GM18499 (cell line): ENCODE results near the gene LMNTD2.

ENCODE experiments used
- ATAC-seq: cut with Tn5 transposase; IDR thresholded peaks from one replicate; pipeline ENCODE4 v1.9.1; 2021; ENCODE audit warnings: moderate number of reproducible peaks; ENCODE audit not compliant: insufficient read depth, unreplicated experiment

The LMNTD2 gene, protein sequence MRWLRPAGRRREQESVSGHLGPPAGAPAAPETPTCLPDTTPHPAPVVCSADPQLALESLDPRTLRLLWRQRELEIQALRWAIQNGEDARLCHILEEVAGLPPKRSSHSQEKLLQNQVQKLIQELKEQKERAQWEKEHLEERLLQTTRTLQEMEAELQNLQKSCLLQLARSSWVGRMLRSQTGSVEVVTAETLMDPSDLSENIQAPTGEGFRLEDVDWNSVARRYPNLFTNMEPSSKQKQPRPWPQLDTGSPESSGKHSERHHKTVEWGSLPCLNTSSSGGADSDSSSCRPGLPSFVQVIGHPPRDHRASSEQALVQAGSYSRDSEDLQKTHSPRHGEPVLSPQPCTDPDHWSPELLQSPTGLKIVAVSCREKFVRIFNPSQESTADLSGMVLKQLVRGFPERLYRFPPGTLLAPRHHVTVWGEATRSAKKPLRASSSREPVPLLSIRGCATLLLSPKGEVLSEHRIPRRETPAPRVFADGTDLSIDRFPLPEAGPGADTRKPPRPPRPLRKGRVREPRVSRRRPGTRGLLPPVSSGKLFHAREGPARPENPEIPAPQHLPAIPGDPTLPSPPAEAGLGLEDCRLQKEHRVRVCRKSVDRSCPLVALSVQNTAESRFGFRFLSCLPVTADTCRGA

DNA sequence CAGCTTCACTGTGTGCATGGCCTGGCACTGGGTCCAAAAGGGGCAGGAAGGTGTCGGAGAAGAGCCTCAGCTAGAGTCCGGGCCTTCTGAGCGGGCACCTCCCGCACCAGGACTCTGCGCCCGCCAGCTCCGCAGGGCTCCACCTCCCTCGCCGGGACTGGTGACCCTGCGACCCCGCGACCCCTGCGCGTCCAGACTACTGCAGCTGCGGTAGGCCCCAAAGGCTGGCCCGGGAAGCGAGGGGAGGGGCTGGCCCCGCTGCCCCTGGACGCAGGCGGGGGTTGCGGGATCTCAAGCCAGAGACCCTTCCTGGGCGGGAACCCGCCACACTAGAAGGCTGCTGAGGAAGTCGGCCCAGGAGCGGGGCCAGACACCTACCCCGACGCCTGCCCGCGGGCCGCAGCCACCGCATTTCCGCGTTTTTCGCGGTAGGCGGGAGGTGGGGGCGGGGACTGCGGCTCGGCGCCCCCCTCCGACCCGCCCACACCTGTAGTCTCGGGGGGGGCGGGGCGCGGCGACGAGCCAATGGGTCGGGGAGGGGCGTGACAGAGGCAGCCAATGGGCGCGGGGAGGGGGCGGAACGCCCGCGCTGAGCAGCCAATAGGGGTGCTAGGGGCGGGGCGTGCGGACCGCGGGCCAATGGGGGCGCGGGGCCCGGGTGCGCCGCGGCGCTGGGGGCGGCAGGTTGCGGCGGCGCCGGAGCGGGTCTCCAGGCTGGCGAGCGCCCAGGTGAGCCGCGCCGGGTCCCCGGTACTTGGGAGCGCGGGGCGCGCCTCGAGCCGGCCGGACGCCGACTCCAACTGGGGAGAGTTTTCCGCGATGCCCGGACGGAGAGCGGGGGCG, at the start of gene LMNTD2, which contains the start of gene RASSF7:
Gene LMNTD2, minus strand, starts transcription at position 434 of the 843 bp plus-strand sequence. Its CDS starts 22 bp downstream, at position 412.
Gene RASSF7, plus strand, starts transcription at position 666 of the 843 bp plus-strand sequence. CDS start 799 bp downstream, outside the sequence.
- no peak for ATAC-seq

DNA sequence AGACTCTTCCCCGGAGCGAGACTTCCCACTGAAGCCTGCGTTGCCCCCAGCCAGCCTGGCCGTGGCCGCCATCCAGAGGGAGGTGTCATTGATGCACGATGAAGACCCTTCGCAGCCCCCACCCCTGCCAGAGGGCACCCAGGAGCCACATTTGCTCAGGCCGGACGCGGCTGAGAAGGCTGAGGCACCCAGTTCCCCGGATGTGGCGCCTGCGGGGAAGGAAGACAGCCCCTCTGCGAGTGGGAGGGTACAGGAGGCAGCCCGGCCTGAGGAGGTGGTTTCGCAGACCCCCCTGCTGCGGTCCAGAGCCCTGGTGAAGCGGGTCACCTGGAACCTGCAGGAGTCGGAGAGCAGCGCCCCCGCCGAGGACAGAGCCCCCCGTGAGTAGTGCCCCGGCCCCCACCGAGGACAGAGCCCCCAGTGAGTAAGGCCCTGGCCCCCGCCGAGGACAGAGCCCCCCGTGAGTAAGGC, 48.8 kb upstream of the LMNTD2 start:
- ATAC-seq, result no peak

DNA sequence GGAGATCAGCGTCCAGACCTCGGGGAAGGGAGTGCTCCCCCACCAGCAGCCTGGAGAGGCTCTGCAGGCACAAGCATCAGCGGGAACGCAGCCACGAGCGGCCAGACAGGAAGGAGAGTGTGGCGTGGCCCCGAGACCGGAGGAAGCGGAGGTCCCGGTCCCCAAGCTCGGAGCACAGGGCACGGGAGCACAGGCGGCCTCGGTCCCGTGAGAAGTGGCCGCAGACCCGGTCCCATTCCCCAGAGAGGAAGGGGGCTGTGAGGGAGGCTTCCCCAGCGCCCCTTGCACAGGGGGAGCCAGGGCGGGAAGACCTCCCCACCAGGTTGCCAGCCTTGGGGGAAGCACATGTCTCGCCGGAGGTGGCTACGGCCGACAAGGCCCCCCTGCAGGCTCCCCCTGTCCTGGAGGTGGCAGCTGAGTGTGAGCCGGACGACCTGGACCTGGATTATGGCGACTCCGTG, 48.3 kb upstream of the LMNTD2 start:
- no peak for ATAC-seq

DNA sequence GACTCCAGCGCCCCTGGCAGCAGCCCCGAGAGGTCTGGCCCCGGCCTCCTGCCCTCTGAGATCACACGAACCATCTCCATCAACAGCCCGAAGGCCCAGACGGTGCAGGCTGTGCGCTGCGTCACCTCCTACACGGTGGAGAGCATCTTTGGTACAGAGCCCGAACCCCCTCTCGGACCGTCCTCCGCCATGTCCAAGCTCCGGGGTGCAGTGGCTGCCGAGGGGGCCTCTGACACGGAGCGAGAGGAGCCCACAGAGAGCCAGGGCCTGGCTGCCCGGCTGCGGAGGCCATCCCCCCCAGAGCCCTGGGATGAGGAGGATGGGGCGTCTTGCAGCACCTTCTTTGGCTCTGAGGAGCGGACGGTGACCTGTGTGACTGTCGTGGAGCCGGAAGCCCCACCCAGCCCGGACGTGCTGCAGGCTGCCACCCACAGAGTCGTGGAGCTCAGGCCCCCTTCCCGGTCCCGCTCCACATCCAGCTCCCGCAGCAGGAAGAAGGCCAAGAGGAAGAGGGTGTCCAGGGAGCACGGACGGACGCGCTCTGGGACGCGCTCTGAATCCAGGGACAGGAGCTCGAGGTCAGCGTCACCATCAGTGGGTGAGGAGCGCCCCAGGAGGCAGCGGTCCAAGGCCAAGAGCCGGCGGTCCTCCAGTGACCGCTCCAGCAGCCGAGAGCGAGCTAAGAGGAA, 47.6 kb upstream of the LMNTD2 start:
- ATAC-seq, result no peak

DNA sequence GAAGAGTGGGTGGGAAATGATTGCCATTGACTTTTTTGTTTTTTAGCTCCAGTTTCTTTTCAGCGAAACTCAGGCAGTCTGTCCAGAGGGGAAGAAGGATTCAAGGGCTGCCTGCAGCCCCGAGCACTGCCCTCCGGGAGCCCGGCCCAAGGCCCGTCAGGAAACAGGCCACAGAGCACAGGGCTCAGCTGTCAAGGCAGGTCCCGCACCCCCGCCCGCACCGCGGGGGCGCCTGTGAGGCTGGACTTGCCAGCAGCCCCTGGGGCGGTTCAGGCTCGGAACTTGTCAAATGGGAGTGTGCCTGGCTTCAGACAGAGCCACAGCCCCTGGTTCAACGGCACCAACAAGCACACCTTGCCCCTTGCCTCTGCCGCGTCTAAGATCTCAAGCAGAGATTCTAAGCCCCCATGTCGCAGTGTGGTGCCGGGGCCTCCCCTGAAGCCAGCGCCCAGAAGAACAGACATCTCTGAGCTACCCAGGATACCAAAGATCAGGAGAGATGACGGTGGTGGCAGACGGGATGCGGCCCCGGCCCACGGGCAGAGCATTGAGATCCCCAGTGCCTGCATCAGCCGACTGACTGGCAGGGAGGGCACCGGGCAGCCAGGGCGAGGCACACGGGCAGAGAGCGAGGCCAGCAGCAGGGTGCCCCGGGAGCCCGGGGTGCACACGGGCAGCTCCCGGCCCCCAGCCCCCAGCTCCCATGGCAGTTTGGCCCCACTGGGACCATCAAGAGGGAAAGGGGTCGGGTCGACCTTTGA, 46.7 kb upstream of the LMNTD2 start:
- no peak for ATAC-seq

DNA sequence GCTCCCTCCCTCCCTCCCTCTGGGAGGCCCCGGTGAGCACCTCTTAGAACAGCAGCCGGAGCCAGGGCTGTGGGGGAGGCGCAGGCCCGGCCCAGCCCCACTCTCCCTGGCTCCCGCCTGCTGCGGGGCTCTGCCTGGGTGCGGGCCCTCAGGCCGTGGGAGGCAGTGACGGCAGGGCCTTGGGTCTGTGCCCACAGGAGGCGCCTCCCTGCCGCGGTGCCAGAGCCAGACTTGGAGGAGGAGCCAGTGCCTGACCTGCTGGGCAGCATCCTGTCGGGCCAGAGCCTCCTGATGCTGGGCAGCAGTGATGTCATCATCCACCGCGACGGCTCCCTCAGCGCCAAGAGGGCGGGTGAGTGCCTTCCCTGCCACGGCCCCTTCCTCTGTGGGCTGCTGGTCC, 45.7 kb upstream of the LMNTD2 start:
- no peak for ATAC-seq

DNA sequence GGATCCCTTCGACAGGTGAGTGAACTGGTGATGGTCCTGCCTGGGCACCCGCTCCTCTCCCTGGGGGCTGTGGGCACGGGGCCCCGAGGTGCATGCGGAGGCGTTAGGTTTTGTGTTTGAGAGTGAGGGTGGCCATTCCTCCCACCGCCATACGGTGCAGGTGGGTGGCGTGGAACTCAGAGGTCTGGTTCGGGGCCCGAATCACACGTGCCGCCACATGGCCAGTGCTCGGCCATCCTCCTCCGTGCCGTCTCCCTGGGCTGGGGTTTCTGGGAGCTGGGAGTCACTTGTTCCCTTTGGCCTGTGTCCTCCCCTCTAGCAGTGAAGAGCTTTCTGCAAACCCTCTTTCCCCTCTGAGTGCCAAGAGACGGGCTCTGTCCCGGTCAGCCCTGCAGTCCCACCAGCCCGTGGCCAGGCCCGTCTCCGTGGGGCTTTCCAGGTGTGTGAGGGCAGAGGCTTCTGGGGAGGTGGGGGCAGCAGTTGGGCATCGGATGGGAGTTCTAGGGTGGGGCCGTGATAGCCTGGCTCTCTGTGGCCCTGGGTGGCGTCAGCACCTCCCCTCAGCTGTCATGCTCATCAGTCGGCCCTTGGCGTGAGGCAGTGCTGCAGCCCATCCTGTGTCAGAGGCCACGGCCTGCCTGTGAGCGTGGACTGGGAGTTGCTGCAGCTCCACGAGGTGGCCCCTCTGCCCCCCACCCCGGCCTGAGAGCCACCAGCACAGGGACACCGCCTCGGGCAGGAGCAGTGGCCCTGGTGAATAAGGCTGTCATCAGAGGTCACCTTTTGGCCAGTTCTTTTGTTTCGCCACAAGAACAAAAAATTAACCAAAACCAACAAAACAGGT, 45.0 kb upstream of the LMNTD2 start:
- ATAC-seq, result no peak

DNA sequence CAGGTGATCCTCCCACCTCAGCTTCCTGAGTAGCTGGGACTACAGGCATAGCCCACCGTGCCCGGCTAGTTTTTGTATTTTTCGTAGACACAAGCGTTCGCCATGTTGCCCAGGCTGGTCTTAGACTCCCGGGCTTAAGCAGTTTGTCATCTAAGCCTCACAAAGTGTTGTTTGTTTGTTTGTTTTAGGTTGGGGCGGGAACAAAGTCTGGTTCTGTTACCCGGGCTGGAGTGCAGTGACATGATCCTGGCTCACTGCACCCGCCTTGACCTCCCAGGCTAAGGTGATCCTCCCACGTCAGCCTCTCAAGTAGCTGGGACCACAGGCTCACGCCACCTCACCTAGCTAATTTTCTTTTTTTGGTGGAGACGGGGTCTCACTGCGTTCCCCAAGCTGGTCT, 42.6 kb upstream of the LMNTD2 start:
- ATAC-seq, result no peak

DNA sequence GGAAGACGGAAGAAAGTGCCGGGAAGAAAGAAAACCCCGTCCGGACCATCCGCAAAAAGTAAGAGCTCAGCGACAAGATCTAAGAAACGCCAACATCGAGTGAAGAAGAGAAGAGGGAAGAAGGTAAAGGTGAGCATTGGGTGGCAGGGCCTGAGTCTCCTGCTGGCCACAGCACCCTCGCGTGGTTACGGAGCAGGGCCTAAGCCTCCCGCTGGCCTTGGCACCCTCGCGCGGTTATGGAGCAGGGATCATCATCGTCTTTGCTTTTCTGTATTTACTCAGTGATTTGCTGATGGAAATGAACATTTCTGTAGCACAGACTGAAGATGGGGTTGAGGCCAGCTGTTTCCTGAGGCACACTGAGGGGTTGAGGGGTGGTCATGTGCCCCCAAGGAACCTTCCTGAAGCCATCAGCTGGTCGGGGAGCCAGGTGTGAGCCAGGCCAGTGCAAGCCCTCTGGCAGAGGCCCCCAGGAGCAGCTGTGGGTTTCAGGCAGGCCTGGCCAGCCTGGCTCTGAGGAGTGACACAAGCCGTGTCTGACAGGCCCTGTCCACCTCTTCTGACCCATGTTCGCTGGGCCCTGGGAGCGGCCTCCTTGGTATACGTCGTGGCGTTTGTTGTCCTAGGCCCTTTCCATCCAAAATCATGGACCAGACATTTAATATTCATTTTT, 41.2 kb upstream of the LMNTD2 start:
- no peak for ATAC-seq

DNA sequence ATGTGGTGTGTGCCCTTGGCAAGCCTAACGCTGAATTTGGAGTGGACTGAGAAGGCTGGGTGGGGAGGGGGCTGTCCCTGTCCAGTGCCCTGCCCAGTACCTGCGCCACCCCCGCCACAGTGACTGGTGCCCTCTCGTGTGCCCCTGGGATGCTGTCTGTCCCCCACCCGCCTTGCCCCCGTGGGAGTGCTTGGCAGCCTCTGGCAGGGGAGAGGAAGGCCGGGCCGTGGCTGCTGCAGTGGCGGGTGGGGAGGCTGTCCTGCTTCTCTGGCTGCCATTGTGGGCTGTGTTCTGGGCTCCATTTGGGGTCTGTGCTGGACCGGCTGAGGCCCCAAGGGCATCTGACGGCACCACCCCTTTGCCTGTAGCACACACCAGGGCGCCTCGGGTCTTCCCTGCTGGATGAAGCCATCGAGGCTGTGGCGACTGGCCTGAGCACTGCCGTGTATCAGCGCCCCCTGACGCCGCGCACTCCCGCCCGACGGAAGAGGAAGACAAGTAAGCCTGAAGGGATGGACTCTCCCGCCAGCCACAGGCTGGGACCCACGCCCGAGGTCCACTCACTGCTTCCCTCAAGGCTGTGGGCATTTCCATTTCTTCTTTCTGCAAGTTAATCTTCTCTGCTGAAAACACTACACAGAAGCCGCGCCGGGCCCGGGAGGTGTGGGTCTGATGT, 37.6 kb upstream of the LMNTD2 start:
- ATAC-seq, result no peak

DNA sequence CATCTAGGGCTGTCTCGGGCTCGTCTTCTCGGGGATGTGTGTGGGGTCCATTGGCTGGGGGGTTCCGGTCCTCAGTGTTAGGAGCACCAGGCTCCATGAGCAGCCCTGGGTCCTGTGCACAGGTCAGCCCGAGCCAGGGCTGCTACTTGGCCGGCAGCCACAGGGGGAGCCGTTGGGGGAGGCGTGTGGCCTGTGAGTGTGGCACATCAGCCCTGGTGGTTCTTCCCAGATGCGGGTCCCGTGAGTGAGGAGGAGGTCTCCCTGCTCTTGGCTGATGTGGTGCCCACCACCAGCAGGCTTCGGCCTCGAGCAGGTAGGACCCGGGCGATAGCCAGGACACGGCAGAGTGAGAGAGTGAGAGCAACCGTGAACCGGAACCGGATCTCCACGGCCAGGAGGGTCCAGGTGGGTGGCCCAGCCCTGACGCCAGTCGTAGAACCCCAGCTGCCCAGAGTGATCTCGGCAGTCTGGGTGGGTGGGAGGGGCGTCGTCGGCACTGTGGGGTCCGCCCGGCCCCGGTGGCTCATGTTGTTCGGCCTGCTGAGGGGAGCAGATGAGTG, 36.7 kb upstream of the LMNTD2 start:
- no peak for ATAC-seq

DNA sequence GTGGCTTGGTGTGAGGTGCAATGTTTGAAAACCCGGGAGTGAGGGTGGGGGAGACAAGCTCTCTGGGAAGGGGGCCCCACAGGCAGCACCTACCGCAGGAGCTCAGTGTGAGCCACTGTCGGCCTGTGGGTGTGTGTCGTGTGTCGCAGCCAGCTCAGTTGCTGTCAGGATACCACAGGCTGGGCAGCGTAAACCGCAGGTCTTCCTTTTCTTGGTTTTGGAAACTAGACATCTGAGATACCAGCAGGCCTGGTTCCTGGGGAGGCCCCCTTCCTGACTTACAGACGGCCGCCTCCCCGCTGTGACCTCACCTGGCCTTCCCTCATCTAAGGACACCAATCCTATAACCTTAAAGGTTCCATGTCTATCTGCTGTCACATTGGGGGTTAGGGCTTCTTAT, 35.8 kb upstream of the LMNTD2 start:
- ATAC-seq, result no peak

DNA sequence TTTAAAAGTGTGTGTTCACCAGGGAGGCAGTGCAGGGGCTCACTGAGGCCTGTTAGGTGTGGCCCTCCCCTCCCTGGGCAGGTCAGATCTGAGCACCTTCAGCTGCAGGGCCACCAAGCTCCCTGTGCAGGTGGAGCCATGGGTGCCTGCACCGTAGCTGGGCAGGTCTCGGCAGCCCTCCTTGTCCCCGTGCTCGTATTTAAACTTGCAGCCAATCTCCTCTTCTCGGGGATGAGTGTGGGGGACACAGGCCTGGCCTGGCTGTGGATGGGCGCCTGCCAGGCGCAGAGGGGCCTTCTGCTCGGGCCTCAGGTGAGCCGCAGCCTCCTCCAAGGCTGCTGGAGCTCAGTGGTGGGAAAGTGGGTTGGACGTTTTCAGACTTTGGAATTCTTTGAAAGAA, 34.9 kb upstream of the LMNTD2 start:
- no peak for ATAC-seq

DNA sequence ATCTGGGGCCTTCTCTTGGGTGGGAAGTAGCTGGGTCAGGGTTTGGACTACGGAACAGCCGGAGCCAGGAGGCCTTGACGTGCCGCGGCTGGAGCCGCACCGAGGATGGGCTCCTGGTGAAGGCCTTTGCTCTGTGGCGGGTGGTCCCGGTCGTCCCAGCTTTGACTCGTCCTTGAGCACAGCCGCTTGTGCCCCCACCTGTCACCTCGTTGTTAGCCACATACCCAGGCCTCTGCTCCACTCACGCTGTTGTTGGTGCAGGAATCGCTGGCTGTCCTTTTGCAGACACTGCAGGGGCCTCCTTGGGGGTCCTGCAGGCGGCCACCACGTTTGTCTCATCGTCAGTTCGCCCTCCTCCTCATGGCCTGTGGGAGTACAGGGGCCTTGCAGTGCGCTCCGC, 32.8 kb upstream of the LMNTD2 start:
- no peak for ATAC-seq

DNA sequence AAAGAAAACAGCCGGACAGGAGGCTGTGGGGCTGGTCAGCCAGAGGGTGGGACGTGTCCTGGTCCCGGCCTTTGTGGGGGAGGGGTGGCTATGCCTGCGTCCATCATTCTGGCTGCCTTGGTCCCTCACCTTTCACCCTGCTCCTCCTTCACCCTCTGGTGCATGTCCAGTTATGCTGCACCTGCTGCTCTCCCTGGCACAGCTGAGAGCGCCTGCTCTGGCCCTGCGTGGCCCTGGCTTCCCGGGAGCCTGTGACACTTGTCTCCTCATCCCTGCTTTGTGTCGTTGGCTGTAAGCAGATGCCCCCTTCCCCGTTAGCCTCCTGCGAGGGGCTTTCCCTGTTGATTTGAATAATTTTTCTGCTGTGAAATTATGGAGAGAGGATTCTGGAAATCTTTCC, 32.4 kb upstream of the LMNTD2 start:
- no peak for ATAC-seq

DNA sequence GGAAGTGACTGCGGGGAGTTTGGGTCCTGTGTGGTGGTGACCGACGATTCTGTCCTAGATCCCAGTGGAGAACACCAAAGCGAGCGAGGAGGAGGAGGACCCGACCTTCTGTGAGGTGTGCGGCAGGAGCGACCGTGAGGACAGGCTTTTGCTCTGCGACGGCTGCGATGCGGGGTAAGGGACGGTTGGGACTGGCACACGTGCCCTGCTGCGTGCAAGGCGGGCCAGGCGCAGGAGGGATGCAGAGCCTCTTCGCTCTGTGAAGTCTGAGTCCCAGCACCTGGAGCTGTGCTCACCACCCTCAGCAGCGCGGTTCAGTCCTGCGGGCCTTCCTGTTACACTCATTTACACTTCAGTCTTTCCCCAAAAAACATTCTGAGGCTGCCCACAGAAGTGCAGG, 32.0 kb upstream of the LMNTD2 start:
- ATAC-seq, result no peak

DNA sequence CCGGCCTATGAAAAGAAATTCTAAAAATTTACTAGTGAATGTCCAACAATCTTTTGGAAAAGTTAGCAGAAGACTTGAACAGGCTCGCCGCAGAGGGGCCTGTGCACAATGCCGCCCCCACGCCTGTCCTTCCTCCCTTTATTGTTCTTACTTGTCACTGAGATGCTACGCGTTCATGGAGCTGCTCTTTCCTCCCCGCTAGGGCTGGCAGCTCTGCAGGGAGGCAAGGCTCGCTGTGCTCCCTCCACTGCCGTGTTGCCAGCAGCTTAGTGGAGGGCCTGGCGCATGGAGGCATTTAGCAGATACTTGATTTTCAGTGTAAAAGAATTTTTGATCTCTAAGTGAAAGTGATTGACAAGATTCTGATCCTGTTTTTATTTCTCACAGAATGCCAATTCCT, 30.5 kb upstream of the LMNTD2 start:
- no peak for ATAC-seq
